GM19025 (cell line): ENCODE results near the gene NFKB2.

Experiments
- ATAC-seq: cut with Tn5 transposase; IDR thresholded peaks from one replicate; pipeline ENCODE4 v1.9.1; 2021; ENCODE audit warnings: mild to moderate bottlenecking, low read depth, moderate library complexity; ENCODE audit not compliant: unreplicated experiment

The NFKB2 gene

DNA sequence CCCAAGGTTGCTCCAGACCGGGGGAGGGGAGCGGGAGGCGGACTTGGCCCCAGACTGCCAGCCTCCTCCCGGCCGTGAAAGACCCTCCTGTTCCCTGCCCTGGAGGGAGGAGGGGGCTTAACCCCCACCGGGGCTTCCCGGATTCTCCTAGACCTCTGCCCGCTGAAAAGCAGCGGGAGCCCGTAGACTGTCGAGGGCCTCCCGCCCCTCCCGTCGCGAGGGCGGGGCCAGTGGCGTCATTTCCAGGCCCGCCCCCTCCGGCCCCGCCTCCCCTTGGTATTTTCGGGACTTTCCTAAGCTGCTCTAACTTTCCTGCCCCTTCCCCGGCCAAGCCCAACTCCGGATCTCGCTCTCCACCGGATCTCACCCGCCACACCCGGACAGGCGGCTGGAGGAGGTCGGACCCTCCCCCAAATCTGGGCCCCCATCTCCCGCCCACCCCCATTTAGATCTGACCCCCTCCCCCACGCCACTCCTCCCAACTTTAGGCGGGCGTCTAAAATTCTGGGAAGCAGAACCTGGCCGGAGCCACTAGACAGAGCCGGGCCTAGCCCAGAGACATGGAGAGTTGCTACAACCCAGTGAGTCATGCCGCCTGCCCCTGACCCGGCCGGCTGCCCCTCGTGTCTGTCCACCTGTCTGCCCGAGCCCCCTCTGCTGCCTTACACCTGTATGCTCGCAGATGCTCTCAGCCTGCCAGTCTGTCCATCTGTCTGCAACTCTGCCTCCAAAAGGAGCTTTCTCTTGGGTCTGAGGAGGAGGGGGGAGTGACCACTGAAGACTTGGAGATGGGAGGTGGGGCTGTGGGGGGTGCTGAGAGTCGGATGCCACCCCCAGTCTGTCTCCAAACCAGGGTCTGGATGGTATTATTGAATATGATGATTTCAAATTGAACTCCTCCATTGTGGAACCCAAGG, at the start of gene NFKB2:
TSS of gene NFKB2 (plus strand) at position 306 of the 917 bp plus-strand sequence. CDS start at position 561, 255 bp downstream.
- no peak for ATAC-seq

DNA sequence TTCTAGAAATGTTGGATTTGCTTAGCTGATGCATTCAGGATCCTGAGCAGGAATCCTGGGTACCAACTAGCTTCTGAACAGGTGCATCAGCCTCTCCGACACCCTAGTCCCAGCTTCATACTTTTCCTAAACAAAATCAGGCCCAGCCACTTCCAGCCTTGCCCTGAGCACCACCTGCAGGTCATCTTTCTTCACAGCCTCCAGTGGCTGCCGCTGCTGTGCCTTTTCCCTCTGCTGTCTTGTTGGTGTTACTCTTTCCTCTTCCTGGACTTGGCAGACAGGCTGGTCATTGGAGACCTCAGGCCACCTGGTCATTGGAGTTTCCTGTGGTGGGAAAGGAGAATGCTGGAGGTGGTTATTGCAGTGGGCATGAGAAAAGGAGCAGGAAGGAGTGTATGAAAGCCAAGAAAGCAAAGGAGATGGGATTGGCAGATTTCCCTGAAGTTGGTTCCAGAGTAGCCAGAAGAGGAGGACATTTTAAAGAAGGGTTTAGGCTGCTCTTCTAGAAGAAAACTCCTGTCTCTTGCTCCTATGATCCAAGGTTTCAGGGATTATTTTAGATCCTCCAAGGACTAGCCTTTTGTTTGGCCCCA, 48.2 kb upstream of the NFKB2 start:
- ATAC-seq: no peak

DNA sequence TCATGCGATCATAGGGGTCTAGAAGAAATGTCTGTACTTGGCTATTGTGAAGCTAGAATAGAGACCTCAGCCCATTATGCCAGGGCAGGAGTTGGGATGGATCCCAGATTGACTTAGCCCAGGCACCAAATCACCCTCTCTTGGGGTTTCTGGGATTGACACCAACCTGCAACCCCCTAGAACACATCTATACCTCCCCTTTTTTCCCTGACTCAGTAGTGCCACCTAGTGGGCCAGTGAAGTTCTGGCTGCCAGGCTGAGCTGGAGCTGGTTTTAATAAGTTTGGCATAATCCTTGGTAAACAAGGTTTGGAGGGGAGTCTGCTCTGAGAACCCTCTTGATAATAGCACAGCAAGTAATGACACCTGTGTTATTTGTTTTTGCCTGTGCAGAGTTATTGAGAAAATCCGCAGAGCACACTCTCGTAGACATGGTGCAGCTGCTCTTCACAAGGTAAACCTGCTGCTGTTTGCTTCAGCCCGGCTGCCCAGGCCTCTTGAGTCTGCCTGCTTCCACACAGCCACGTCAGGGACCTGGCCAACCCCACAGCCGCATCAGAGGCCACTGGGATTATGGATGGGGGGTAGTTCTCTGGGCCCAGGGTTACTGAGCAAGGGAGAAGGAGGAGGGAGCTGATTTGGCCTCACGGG, 43.3 kb upstream of the NFKB2 start:
- no peak for ATAC-seq

DNA sequence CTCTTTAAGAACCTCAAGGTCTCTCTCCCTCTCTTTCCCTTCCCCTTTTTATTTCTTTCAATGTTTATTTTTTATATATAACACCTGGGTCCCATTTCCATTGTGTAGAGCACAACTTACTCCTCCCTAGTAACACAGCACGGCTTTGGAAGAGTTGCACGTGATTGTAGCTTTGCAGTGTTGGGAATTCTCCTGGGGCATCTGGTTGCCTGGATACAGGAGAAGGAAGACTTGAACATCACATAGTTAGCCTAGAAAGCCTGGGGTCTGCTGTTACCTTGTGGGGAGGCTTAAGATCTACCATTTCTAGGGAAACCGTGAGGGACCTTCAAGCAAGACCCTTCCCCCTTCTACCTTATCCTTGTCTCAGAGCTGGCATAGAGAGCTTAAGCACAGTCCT, 41.1 kb upstream of the NFKB2 start:
- ATAC-seq: no peak

DNA sequence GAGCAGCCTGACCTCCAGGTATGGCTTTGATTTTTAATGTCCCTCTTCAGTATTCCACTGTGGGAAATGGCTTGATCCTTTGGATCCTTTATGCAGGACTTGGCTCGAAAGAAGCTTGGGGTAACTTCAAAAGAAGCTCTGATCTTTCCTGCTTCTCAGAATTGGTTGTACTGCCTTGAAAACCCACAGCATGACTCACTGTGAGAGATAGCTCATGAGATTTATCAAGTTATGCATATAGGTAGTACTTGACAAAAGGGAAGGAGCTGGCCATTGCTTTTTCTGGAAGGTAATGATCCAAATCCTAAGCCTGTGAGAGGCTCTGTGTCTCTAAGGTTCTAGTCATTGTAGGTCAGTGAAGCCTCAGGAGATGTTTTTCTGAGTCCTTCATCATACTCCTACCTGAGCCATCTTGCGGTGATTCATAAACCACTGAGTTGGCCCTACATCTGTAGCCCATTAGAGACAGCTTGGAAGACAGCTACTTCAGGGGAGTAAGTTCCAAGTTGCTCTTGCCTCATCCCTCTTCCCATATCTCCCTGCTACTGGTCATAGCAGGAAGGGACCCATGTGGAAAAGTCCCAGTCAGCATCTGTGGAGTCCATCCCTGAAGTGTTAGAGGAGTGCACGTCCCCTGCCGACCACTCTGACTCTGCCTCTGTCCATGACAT, 36.7 kb upstream of the NFKB2 start:
- no peak for ATAC-seq

DNA sequence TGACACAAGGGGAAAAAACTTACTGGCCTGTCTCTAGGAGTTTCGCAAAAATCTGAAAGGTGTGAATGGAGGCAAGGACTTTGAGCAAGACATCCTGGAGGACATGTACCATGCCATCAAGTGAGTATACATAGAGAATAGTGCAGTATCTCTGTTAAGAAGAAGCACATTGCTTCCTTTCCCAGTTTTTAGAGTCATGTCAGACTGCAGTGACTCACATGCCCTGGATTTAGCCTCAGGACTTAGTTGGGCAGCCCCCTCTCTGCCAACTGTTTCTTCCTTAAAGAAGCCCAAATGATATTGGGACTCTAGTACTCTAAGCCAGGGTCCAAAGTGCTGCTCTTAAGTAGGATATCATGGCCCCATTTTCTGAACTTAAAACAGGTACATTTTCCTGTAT, 28.1 kb upstream of the NFKB2 start:
- ATAC-seq: no peak

DNA sequence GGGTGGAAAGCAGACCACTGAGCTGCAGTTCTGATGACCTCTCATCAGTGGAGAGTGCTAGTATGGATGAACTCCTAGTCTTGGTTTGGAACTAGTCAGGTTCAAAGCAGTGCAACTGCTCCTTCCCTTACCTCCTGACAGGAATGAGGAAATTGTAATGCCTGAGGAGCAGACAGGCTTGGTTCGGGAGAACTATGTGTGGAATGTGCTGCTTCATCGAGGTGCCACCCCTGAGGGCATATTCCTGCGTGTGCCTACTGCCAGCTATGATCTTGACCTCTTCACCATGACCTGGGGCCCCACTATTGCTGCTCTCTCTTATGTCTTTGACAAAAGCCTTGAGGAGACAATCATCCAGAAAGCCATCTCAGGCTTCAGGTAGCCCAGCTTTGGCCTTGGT, 27.4 kb upstream of the NFKB2 start:
- ATAC-seq: no peak

DNA sequence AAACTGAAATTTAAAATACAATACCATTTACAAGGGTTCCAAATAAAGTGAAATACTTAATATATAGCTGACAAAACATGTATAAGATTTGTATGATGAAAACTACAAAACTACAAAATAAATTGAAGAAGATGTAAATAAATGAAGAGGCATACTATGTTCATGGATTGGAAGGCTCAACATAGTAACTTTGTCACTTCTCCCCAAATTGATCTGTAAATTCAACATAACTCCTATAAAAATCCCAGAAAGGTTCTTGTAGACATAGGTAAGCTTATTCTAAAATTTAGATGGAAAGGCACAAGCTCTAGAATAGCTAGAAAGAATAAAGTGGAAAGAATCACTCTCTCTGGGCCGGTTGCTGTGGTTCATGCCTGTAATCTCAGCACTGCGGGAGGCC, 24.2 kb upstream of the NFKB2 start:
- ATAC-seq: no peak

DNA sequence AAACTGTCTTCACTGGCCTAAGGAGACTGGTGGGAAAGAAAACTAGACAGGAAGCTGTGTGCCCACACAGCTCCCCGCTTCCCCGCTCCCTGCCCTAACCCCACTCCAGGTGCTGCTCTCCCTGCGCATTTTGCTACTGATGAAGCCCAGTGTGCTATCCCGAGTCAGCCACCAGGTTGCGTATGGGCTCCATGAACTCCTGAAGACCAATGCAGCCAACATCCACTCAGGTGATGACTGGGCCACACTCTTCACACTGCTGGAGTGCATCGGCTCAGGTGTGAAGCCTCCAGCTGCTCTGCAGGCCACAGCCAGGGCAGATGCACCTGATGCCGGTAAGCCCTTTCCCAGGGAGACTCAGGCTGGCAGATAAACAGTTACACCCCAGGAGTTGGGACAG, 20.3 kb upstream of the NFKB2 start:
- no peak for ATAC-seq

DNA sequence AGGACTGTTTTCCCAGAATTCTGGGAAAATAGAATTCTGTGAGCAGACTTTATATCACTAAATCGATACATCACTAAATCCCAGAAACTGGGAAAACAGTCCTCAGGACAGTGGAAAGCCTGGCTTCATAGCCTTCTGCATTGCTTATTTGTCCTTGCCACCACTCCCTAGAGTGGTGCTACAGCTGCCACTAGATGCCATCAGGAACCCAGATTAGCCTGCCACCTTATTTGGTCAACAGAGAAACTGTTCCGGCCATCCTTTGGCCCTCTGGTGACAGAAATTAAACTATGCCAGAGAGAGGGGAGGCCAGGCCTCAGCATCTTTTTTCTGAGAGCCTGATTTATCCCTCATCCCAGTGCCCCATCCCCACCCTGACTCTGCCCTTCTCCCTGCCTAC, 19.6 kb upstream of the NFKB2 start:
- no peak for ATAC-seq

DNA sequence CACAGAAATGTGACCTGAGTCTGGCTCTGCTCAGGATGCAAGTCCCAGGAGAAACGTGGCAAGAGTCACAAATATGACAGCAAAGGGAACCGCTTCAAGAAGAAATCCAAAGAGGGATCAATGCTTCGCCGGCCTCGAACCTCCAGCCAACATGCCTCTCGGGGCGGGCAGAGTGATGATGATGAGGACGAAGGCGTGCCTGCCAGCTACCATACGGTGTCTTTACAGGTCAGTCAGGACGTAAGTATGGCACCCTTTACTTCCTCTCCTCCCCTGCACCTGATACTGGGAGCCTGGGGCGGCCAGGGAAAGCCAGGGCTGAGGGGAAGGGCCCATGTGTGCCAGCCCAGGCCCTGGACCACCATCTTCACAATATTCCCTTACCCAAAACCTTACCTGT, 18.6 kb upstream of the NFKB2 start:
- no peak for ATAC-seq

DNA sequence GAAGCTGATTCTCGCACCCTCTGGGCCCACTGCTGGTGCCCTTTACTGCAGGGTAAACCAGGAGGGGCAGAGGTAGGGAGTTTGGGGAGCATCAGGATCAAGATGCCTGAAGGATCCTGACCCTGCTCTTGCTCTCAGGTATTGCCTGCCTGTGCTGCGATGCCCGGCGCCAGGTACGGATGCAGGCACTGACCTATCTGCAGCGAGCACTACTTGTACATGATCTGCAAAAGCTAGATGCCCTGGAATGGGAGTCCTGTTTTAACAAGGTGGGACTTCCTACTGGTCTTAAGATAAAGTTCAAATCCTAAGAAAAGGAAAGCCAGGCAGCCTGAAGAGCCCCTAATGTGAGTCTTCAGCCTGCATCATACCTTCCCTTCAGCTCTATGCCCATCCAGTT, 16.1 kb upstream of the NFKB2 start:
- ATAC-seq: no peak

DNA sequence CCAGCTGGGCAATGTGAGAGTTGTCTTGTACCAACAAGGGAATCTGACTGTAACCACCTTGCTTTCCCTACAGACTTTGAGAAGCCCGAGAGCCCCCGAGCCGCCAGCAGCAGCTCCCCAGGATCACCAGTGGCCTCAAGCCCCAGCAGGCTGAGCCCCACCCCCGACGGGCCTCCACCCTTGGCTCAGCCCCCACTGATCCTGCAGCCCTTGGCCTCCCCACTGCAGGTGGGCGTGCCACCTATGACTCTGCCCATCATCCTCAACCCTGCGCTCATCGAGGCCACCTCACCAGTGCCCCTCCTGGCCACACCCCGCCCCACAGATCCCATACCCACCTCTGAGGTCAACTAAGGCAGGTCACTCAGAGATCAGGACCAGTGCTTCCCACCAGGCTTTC, 13.5 kb upstream of the NFKB2 start:
- ATAC-seq: no peak

DNA sequence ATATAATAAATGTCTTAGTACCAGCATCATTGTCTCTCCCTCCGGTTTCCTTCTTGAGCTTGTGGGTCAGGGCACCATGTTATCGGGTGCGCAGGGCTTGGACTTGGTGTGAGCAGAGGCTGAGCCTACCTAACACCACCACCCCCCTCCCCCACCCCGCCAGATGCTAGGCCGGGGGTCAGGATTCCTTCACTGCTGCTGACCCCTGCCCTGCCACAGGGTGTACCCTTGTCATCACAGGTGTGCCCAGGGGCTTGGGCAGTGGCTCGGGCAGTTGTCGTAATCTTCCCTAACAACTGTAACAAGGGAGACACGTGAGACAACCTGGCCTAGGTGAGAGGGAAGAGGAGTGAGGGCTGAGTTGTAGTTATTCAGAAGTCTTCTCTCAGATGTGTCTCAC, 12.6 kb upstream of the NFKB2 start:
- ATAC-seq: no peak

DNA sequence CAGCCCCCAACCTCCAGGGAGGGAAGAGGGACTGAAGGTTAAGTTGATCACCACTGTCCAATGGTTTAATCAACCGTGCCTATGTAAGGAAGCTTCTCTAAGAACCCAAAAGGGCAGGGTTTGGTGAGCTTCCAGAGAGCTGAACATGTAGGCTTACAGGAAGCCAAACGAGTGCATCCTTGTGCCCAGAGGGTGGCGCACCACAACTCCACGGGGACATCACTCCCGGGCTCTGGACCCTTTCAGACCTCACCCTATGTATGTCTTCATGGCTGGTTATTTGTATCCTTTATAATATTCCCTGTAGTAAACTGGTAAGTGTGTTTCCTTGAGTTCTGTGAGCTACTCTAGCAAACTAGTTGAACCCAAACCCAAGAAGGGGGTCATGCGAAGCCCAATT, 11.5 kb upstream of the NFKB2 start:
- ATAC-seq: no peak

DNA sequence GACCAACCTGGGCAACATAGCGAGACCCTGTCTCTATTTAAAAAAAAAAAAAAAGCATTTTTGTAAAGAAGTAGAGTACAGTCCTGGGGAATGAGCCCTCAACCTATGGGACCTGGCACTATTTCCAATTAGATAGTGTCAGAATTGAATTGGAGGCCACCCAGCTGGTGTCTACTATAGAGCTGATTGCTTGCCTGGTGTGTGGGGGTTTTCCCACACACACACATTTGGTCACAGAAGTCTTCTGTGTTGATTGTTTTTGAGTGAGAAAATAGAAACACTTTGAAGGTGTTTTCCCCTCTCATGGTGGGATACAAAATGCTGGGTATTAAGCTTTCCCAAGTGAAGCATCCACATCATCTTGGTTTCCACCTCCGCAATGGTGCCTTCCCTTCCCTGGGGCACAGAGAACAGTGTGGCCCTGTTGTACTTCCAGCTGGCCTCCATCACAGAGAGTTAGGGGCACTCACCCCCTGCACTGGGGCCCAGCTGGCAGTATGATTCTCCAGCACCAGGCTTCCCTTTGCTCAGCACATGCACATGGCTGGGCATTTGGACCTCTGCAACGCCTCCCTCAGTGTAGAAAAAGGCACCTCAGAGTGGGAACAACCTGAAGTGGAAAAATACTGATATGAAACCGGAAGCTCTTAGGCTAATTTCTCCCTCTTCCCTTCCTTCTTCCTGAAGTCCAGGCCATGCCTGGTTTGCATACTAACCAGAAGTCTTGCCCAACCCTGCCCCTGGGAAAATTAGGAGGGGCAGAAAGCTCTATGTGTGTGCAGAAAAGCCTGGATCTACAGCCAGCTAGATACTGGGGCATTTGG, 10.7 kb upstream of the NFKB2 start:
- ATAC-seq: no peak

DNA sequence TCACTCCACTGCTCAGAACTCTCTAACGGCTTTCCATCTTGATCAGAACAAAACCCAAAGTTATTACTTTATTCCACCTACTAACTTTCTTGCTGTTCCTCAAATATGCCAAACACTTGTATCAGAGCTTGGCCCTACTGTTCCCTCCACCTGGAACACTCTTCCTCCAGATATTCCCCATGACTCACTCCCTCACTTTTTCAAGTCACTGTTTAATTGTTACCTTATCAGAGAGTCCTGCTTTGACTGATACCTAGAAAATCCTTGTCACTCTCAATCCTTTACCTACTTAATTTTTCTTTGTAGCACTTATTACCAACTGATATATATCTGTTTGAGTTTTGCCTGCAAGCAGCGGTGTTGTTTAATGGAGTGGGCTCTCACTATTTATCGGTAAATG, 5.6 kb upstream of the NFKB2 start:
- ATAC-seq: no peak

DNA sequence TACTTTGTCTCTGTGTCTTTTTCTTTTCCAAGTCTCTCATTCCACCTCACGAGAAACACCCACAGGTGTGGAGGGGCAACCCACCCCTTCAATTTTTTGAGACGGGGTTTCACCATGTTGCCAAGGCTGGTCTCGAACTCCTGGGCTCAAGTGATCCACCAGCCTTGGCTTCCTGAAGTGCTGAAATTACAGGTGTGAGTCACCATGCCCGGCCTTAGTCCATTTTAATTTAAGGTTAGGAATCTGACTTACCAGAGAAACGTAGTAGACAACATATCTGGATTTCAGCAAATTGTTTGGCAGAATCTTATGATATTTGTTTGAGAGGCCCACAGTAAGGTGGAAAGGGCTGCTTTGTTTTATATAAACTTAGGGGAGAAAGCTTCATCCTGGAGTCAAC, 3.2 kb upstream of the NFKB2 start:
- ATAC-seq: no peak

DNA sequence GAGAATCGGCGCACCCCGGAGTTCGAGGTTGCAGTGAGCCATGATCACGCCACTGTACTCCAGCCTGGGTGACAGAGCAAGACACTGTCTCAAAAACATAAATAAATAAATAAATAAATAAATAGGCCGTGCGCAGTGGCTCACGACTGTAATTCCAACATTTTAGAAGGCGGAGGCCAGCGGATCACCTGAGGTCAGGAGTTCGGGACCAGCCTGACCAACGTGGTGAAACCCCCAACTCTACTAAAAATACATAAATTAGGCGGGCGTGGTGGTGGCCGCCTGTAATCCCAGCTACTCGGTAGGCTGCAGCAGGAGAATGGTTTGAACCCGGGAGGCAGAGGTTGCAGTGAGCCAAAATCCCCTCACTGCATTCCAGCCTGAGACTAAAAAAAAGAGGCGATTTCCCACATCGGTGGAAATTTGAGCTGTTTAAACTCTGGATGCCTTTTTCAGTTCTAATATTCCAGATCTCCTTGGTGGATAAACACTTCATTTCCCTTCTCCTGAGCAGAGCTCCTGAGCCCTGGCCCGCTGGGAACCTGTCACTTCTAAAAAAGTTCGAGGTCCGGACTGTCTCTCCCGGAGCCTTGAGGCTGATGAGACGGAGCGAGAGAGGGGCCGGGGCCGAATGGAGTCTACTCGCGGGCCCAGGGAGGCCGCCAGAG, 2.0 kb upstream of the NFKB2 start:
- ATAC-seq: no peak
